Measurements from ENCODE around the gene IVD. TPM values are rescaled to one million over a fixed set of nuclear protein-coding genes. Genes with fewer than 3 reads are reported as not detected.

The IVD gene
- total and polyA plus RNA-seq, 2 donors (not counting 1 experiment from before 2014, with no cell fraction given): 41.7 to 106 TPM

DNA sequence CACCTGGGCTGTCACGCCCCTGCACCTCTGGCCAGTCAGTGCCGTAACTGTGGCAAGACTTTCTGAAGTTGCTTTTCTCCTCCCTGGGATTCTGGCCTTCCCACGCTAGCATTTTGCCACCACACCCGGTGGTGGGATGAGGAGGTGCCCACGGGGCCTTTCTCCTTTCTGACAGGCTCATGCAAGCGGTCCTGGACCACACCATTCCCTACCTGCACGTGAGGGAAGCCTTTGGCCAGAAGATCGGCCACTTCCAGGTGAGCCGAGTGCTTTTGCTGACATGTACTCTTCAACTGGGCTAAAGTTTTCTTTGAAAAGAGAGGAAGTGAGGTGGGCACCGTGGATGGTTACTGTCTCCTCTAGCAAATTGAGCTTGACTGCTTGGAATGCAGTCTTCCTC, 9.6 kb downstream of the IVD start:
- Histone ChIP-seq H2AFZ (ENCODE audit: insufficient read depth, low read depth, low read length, poor library complexity, severe bottlenecking) (no peak overlapping the region), H3K4me1 (ENCODE audit: control insufficient read depth in 2 of 2, insufficient read depth in 2 of 2, low read length in 2 of 2) (no peaks in the 10 kb centered on the region), H3K27ac (ENCODE audit: low read length in 2 of 2) (no peak overlapping the region), H3K4me3 (ENCODE audit: control extremely low read depth in 1 of 5, extremely low read depth in 1 of 5, insufficient read depth in 1 of 5, low read depth in 2 of 5, low read length in 4 of 5) (no peak overlapping the region), H3K4me2 (replicated peaks; ENCODE audit: low read depth, low read length, poor library complexity, severe bottlenecking) (no peak overlapping the region), H3K79me2 (ENCODE audit: control insufficient read depth, insufficient read depth, low read length) (no peaks in the 10 kb centered on the region), H3K27me3 (replicated peaks in 1 of 4; ENCODE audit: control extremely low read depth in 1 of 4, control insufficient read depth in 3 of 4, insufficient read depth in 4 of 4, low read length in 3 of 4) (no peaks in the 10 kb centered on the region), H3K9ac (ENCODE audit: low read length) (no peak overlapping the region), H3K36me3 (replicated peaks in 1 of 2; ENCODE audit: control extremely low read depth in 1 of 2, control insufficient read depth in 1 of 2, extremely low read depth in 1 of 2, insufficient read depth in 2 of 2, low read length in 1 of 2) (peaks cover 2 to 75% of the 10 kb centered on the region in 2 experiments), H3K9me3 (ENCODE audit: control extremely low read depth in 1 of 3, control insufficient read depth in 2 of 3, insufficient read depth in 1 of 3, low read length in 2 of 3) (no peaks in the 10 kb centered on the region), H4K20me1 (ENCODE audit: control insufficient read depth, insufficient read depth, low read length, poor library complexity, severe bottlenecking) (no peaks in the 10 kb centered on the region)
- no peak for DNase-seq
- intact Hi-C loops (cut with micrococcal nuclease): no loop called here
- Mint-ChIP-seq H3K27me3 (no peaks in the 10 kb centered on the region), H3K9me3 (ENCODE audit: insufficient read depth) (no peaks in the 10 kb centered on the region), H3K4me1 (no peaks in the 10 kb centered on the region), H3K4me3 (no peak overlapping the region), H3K27ac (no peak overlapping the region)
- TF ChIP-seq EZH2 (IDR thresholded peaks at IDR 0.05; ENCODE audit: borderline replicate concordance, insufficient read depth, low read depth, low read length, poor library complexity, severe bottlenecking): no peak
- no peak for TF ChIP-seq CTCF (IDR thresholded peaks at IDR 0.05)
- ChIA-PET POLR2A (no interaction called here), CTCF (interaction anchor here (1.5 kb wide), 1 partner anchor 71 kb away, joined by 5 read pairs; no protein-coding TSS in a partner anchor)
- no peak for ATAC-seq (ENCODE audit: low read depth)
- WGBS (ENCODE audit: insufficient coverage): 100% methylated on average over 7 of the region's 10 CpGs

DNA sequence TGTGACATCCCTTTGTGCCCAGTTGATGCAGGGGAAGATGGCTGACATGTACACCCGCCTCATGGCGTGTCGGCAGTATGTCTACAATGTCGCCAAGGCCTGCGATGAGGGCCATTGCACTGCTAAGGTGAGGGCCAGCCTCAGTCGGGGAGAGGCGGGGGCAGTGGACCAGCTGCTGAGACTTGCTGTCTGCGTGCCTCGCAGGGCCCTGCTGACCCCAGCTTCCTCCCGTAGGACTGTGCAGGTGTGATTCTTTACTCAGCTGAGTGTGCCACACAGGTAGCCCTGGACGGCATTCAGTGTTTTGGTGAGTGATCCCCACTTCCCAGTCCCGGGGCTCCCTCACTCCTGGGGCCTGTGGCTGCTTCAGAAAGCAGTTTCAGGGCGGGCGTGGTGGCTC, 10.5 kb downstream of the IVD start:
- H3K9me3 ChIP-seq (ENCODE audit: control extremely low read depth in 1 of 3, control insufficient read depth in 2 of 3, insufficient read depth in 1 of 3, low read length in 2 of 3): no peaks in the 10 kb centered on the region
- Mint-ChIP-seq H3K27me3 (no peaks in the 10 kb centered on the region), H3K27ac (no peak overlapping the region), H3K4me1 (no peaks in the 10 kb centered on the region), H3K9me3 (ENCODE audit: insufficient read depth) (no peaks in the 10 kb centered on the region), H3K4me3 (no peak overlapping the region)
- no peaks in the 10 kb centered on the region for H3K79me2 ChIP-seq (ENCODE audit: control insufficient read depth, insufficient read depth, low read length)
- no peak overlapping the region for H3K9ac ChIP-seq (ENCODE audit: low read length)
- 96% methylated on average over 14 of the region's 14 CpGs for WGBS (ENCODE audit: insufficient coverage)
- DNase-seq (no peak), ATAC-seq (ENCODE audit: low read depth) (no peak)
- no peaks in the 10 kb centered on the region for H3K27me3 ChIP-seq (replicated peaks in 1 of 4; ENCODE audit: control extremely low read depth in 1 of 4, control insufficient read depth in 3 of 4, insufficient read depth in 4 of 4, low read length in 3 of 4)
- H4K20me1 ChIP-seq (ENCODE audit: control insufficient read depth, insufficient read depth, low read length, poor library complexity, severe bottlenecking): no peaks in the 10 kb centered on the region
- H3K4me3 ChIP-seq (ENCODE audit: control extremely low read depth in 1 of 5, extremely low read depth in 1 of 5, insufficient read depth in 1 of 5, low read depth in 2 of 5, low read length in 4 of 5): no peak overlapping the region
- no peaks in the 10 kb centered on the region for H3K4me1 ChIP-seq (ENCODE audit: control insufficient read depth in 2 of 2, insufficient read depth in 2 of 2, low read length in 2 of 2)
- no peak overlapping the region for H3K4me2 ChIP-seq (replicated peaks; ENCODE audit: low read depth, low read length, poor library complexity, severe bottlenecking)
- ChIA-PET CTCF (interaction anchor here (11.6 kb wide), 1 partner anchor 73 kb away, joined by 308 read pairs; the partner anchor contains the start of gene CCDC9B), POLR2A (no interaction called here)
- H3K27ac ChIP-seq (ENCODE audit: low read length in 2 of 2): no peak overlapping the region
- TF ChIP-seq EZH2 (IDR thresholded peaks at IDR 0.05; ENCODE audit: borderline replicate concordance, insufficient read depth, low read depth, low read length, poor library complexity, severe bottlenecking): no peak
- no peak for TF ChIP-seq CTCF (IDR thresholded peaks at IDR 0.05)
- intact Hi-C loops (cut with micrococcal nuclease): no loop called here
- H2AFZ ChIP-seq (ENCODE audit: insufficient read depth, low read depth, low read length, poor library complexity, severe bottlenecking): no peak overlapping the region
- H3K36me3 ChIP-seq (replicated peaks in 1 of 2; ENCODE audit: control extremely low read depth in 1 of 2, control insufficient read depth in 1 of 2, extremely low read depth in 1 of 2, insufficient read depth in 2 of 2, low read length in 1 of 2): peaks cover 0 to 66% of the 10 kb centered on the region in 2 experiments
